ENCODE measurements around the gene ADGRG3.

The ADGRG3 gene

DNA sequence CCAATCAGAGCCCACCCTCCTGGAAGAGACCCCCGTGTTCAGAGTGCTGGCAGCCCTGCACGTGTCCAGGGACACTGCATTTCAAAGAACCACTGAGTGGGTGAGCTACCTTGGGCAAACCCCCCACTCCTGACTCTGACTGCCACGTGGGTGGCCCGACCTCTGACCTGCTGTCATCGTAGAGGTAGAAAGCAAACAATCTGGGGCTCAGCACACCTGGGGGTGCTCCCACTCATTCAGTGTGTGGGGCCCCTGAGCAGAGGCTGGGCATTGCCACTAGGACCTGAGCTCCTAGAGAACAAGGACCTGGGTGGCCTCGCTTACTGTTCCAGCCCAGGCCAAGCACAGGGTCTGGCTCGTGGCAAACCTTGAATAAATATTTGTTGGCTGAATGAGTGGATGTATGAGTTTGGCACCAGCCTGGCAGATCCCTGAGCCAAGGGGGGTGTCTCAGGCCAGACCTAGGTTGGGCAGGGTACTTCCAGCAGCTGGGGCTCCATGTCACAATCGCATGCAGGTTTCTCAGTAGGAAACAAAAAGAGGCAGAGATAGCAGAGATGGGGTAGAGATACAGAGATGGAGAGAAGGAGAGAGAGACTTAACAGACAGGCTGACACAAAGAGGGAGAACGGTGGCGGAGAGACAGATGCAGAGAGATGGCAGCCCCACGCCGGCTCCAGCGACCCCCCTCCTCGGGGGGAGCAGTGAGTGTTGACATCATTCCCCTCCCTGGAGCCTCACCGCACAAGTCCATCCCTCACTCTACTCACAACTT is 21.1 kb downstream of the ADGRG3 start:
- no peak for TF ChIP-seq TAF1 (IDR thresholded peaks at IDR 0.05; ENCODE audit: borderline replicate concordance, low read depth, low read length)
- TF ChIP-seq POLR2AphosphoS5 (IDR thresholded peaks at IDR 0.05; ENCODE audit: low read depth, low read length) = no peak
- no peak for TF ChIP-seq POLR2A (IDR thresholded peaks at IDR 0.05; ENCODE audit: low read depth, low read length)
- DNase-seq (ENCODE audit: insufficient read length) (no peak), FAIRE-seq (no peak)

DNA sequence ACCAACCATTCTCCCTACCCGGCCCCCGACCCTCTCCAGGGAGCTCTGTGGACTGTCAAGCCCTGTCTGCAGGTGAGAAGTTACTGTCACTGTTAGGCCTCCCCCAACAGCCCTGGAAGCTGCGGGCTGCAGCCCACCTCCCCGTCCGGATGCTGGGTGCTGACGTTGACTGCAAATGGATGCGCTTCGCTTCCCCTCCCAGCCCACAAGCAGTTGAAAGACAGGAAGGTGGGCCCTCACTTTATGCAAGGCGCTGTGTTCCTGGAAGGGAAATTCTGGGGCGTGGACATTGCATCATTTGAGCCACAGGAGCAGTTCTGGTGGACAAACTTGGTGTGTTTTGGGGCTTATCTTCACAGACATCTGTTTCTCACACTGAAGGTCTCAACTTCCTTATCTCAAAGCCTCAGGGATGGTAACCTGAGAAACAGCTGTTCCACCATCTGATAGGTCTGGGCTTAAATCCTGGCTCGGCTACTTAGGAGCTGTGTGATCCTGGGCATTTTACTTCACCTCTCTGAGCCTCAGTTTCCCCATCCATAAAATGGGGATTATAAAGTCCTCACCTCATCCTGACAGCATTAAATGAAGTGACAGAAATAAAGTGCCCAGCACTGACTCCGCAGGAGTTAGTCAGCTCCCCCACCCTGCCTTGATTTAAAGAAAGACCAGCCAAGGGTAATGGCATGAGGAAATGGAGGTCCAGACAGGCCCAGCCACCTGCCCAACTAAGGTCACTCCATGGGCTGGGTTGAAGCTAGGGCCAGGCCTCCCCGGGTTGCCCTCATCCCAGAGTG is 21.9 kb downstream of the ADGRG3 start:
- FAIRE-seq (peak; percentile 98), DNase-seq (ENCODE audit: insufficient read length) (peak; percentile 55)

DNA sequence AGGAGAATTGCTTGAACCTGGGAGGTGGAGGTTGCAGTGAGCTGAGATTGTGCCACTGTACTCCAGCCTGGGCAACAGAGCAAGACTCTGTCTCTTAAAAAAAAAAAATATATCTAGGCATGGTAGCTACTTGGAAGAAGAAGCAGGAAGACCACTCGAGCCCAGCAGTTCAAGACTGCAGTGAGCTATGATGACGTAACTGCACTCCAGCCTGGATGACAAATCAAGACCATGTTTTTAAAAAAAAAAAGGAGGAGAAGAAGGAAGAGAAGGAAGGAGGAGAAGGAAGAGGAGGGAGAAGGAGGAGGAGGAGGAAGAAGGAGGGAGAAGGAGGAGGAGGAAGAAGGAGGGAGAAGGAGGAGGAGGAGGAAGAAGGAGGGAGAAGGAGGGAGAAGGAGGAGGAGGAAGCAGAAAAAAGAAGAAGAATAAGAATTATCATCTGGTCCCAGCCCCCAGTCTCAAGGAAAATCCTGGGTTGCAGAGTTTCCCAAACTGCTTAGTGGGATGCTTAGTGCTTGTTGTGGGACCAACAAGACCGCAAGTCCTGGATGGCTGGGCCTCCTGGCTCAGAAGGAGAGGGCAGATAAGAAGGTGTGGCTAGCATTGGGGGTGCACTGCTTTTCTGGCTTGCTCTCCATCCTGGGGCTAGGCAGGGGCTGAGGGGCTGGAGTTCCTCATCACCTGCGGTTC is 22.8 kb downstream of the ADGRG3 start:
- DNase-seq (ENCODE audit: insufficient read length) (no peak), FAIRE-seq (no peak)
- no peak for TF ChIP-seq POLR2A (IDR thresholded peaks at IDR 0.05; ENCODE audit: low read depth, low read length)
- TF ChIP-seq TAF1 (IDR thresholded peaks at IDR 0.05; ENCODE audit: borderline replicate concordance, low read depth, low read length) = no peak
- TF ChIP-seq POLR2AphosphoS5 (IDR thresholded peaks at IDR 0.05; ENCODE audit: low read depth, low read length) = no peak

More for the DNA sequence above, 21.9 kb downstream of the ADGRG3 start:
- TF ChIP-seq POLR2AphosphoS5 (IDR thresholded peaks at IDR 0.05; ENCODE audit: low read depth, low read length) (no peak), POLR2A (IDR thresholded peaks at IDR 0.05; ENCODE audit: low read depth, low read length) (peak; percentile 51; the same call in 1 of the 2 replicates), TAF1 (IDR thresholded peaks at IDR 0.05; ENCODE audit: borderline replicate concordance, low read depth, low read length) (no peak)

DNA sequence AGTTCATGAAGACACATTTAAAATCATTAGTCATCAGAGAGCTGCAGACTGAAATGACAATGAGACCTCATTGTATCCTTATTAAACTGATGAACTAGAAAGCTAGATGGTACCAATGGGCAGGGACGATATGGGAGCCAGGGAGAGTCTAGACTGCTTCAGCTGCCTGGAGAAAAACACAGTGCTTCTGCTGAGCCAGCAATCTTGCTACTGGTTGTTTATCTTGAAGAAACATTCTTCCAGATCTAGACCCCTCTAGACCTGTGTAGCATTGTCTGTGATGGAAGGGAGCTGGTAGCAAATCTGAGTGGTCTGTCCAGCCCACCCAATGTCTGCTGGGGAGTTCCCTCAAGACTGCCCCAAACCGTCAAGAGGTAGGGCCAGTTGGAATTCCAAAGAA is 24.5 kb downstream of the ADGRG3 start:
- no peak for DNase-seq (ENCODE audit: insufficient read length)
- no peak for FAIRE-seq
- TF ChIP-seq POLR2AphosphoS5 (IDR thresholded peaks at IDR 0.05; ENCODE audit: low read depth, low read length) (no peak), TAF1 (IDR thresholded peaks at IDR 0.05; ENCODE audit: borderline replicate concordance, low read depth, low read length) (no peak), POLR2A (IDR thresholded peaks at IDR 0.05; ENCODE audit: low read depth, low read length) (no peak)

DNA sequence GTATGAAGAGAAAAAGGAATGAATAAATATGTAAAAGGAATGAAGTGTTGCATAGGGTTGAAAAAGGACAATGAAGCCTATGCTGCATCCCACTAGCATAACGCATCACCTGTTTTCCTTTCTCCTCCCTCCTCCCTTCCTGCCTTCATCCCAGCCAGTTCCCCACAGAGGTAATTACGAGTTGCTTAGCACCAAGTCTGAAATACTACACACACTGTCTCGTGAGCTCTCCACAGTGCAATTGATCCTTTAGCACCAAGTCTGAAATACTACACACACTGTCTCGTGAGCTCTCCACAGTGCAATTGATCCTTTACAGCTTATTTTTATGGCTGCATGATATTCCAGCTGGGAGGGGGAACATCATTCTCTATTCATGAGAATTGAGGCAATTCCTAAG is 25.4 kb downstream of the ADGRG3 start:
- no peak for TF ChIP-seq TAF1 (IDR thresholded peaks at IDR 0.05; ENCODE audit: borderline replicate concordance, low read depth, low read length)
- no peak for TF ChIP-seq POLR2AphosphoS5 (IDR thresholded peaks at IDR 0.05; ENCODE audit: low read depth, low read length)
- TF ChIP-seq POLR2A (IDR thresholded peaks at IDR 0.05; ENCODE audit: low read depth, low read length) = no peak

DNA sequence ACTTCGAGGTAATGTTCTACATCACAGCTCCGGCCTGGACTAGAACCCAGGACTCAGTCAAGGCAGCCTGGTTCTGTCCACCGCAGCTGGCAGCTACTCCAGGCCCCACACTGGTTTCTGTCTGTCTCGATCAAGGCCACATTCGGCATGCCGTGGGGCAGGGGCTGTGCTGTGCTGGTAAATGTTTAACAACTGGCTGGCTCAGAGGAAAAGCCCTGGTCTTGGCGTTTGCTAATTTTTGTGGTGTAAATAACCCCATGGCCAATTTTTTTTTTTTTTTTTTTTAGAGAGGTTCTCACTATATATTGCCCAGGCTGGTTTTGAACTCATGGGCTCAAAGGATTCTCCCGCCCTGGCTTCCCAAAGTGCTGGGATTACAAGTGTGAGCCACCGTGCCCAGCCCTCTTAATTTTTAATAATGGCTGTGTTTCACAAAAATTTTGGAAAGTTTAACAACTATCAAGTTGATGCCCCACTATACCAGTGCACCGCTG is 26.2 kb downstream of the ADGRG3 start:
- no peak for DNase-seq (ENCODE audit: insufficient read length)
- TF ChIP-seq TAF1 (IDR thresholded peaks at IDR 0.05; ENCODE audit: borderline replicate concordance, low read depth, low read length) = no peak
- TF ChIP-seq POLR2A (IDR thresholded peaks at IDR 0.05; ENCODE audit: low read depth, low read length) = no peak
- TF ChIP-seq POLR2AphosphoS5 (IDR thresholded peaks at IDR 0.05; ENCODE audit: low read depth, low read length) = no peak
- no peak for FAIRE-seq

More for the DNA sequence above, 25.4 kb downstream of the ADGRG3 start:
- FAIRE-seq = no peak
- no peak for DNase-seq (ENCODE audit: insufficient read length)

DNA sequence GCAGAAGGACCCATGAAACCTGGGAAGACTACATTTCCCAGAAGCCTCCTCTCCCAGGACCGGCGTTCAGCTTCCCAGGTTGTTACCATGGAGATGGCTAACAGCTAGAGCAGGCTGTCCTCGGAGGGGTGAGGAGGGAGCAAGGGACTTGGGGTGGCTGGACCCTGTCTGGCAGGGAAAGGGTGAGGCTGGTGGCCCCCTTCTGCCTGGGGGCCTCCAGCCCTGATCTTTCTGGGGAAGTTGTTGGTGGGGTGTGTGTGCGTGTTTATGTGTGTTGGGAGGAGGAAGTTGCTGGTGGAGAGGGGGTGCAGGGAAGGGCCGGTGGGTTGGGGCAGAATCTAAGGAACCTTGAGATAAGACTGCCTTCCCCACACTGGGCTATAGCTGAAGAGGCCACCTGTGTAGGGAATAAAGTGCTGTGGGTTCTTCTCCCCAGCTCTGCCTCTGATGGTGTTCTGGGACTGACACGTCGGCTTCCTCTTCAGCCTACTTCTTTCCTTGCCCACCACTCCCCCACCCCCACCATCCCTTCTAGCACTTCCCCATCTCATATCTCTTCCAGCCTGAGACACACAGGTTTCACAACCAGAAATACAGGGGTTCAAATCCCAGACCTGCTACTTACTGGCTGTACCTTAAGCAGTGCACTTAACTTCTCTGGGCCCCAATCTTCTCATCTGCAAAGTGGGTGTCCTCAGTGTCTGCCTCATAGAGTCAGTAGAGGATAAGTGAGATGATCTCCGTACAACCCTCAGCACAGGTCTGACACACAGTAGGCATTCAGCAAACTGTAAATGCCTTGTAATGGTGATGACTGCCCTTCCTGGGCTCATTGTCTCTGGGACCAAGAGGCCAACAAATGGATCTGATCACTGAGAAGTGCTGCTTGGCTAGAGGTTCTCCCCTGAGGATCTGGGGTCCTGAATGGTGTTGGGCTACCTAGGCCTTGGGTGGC is 26.9 kb downstream of the ADGRG3 start, which contains the start of gene DRC7:
Gene DRC7, plus strand, starts transcription at position 82 of the 955 bp plus-strand sequence. CDS start 3,144 bp downstream, outside the sequence.
- peak; percentile 58 for DNase-seq (ENCODE audit: insufficient read length)
- peak; percentile 88 for FAIRE-seq
- TF ChIP-seq TAF1 (IDR thresholded peaks at IDR 0.05; ENCODE audit: borderline replicate concordance, low read depth, low read length) (no peak), POLR2A (IDR thresholded peaks at IDR 0.05; ENCODE audit: low read depth, low read length) (no peak), POLR2AphosphoS5 (IDR thresholded peaks at IDR 0.05; ENCODE audit: low read depth, low read length) (no peak)

DNA sequence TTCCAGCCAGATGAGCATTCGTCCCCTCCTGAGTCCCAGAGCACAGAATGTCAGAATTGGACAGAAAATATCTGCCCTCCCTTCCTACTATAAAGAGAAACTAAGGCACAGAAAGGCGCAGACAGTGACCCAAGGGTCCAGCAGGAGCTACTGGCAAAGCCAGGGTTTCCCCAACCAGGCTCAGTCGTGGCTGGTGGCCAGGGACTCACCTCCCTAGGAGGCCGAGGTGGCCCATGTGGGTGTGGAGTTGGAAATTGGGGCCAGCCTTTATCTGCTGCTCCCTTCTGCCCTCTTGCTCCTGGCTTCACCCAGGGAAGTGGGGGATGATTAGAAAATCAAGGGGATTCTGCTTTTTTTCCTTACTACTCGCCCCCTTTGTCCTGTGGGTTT is 27.6 kb downstream of the ADGRG3 start:
- TF ChIP-seq POLR2A (IDR thresholded peaks at IDR 0.05; ENCODE audit: low read depth, low read length) = no peak
- no peak for TF ChIP-seq POLR2AphosphoS5 (IDR thresholded peaks at IDR 0.05; ENCODE audit: low read depth, low read length)
- TF ChIP-seq TAF1 (IDR thresholded peaks at IDR 0.05; ENCODE audit: borderline replicate concordance, low read depth, low read length) = no peak
- DNase-seq (ENCODE audit: insufficient read length) (no peak), FAIRE-seq (peak; percentile 42)

DNA sequence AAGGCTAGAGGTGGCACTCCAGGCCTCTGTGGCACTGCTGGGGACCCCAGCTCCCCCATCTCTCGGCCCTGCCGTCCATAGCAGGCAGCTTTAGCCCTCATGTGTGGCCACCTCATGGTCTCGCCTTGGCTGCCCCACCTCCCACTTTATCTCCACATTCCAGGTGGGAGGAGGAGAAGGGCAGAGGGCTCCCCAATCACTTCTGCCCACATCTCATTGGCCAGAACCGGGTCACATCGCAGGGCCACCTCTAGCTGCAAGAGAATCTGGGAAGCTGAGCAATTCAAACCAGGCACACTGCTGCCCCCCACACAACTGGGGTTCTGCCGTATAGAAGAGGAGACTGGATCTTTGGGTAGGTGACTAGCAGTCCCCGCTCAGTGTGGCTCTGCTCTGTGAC is 28.1 kb downstream of the ADGRG3 start:
- no peak for FAIRE-seq
- no peak for TF ChIP-seq POLR2AphosphoS5 (IDR thresholded peaks at IDR 0.05; ENCODE audit: low read depth, low read length)
- TF ChIP-seq POLR2A (IDR thresholded peaks at IDR 0.05; ENCODE audit: low read depth, low read length) = no peak
- no peak for TF ChIP-seq TAF1 (IDR thresholded peaks at IDR 0.05; ENCODE audit: borderline replicate concordance, low read depth, low read length)
- no peak for DNase-seq (ENCODE audit: insufficient read length)

DNA sequence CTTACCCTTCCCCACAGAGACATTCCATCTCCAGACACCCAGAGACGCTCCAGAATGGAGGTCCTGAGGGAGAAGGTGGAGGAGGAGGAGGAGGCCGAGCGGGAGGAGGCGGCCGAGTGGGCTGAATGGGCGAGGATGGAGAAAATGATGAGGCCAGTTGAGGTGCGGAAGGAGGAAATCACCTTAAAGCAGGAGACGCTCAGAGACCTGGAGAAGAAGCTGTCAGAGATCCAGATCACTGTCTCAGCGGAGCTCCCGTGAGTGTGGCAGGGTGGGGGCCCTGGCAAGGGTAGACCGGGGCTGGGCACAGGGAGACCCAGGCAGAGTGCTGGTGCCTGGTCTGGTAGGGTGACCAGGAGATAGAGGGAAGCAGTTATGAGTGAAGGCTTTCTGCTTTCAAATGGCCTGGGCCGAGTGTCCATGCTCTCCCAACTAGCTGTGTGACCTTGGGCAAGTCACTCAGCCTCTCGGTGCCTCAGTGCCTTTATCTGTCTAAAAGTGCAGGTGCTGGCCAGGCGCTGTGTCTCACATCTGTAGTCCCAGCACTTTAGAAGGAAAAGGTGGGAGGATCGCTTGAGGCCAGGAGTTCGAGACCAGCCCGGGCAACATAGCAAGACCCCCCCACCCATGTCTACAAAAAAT is 29.9 kb downstream of the ADGRG3 start:
- DNase-seq (ENCODE audit: insufficient read length) = no peak
- no peak for FAIRE-seq
- TF ChIP-seq TAF1 (IDR thresholded peaks at IDR 0.05; ENCODE audit: borderline replicate concordance, low read depth, low read length) = no peak
- TF ChIP-seq POLR2A (IDR thresholded peaks at IDR 0.05; ENCODE audit: low read depth, low read length) = no peak
- TF ChIP-seq POLR2AphosphoS5 (IDR thresholded peaks at IDR 0.05; ENCODE audit: low read depth, low read length) = no peak

Measured in GM12892 (cell line).